ENCODE results near the gene GNAI1. TPM values are rescaled to one million over a fixed set of nuclear protein-coding genes. Genes with fewer than 3 reads are reported as not detected.

The GNAI1 gene
- total RNA-seq, 2 experiments from 2014 or later = not detected

DNA sequence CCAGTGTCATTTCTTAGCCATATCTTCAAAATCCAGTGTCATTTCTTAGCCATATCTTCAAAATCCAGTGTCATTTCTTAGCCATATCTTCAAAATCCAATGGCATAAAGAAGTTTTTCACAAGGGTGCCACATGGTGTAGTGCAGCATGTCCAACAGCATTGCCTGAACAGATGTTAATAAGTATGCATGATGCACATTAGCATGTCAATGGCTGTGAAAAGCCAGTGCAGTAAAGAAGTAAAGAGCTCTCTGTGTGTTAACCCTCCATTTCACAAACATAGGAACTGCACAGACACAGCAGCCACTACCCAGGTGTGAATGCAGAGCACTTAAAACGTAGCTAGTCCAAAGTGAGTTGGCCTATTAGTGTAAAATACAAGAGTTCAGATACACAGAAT, 89.8 kb downstream of the GNAI1 start:
- H3K36me3 Mint-ChIP-seq (ENCODE audit: low read depth) = no peaks in the 10 kb centered on the region
- ChIA-PET POLR2A (no interaction called here), CTCF (no interaction called here)
- H3K4me1 Mint-ChIP-seq (ENCODE audit: low read depth) = no peaks in the 10 kb centered on the region
- H3K27me3 Mint-ChIP-seq (ENCODE audit: low read depth) = no peaks in the 10 kb centered on the region
- no peak for ATAC-seq
- H3K27ac Mint-ChIP-seq = no peak overlapping the region
- H3K9me3 Mint-ChIP-seq (ENCODE audit: insufficient read depth) = no peaks in the 10 kb centered on the region
- H3K4me3 Mint-ChIP-seq = no peak overlapping the region
- DNase-seq = no peak

DNA sequence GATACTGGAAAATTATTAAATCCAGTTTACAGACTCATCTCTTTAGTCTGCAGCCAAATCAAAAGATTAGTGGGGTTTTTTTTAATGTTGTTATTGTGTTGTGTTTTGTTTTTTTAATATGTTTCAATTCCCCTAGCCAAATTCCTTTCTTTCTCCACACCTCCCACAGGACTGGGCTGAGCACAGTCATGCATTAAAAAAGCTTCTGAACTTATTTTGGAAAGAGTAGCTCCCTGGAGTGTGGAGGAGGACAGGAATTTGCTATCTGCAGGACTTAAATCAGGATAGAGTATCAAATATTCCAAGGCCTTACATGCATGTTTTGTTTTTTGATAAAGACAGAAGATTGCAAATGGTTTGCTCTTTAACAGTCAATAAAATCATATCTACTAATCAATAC, 90.7 kb downstream of the GNAI1 start:
- Mint-ChIP-seq H3K27ac (no peak overlapping the region), H3K4me1 (ENCODE audit: low read depth) (no peaks in the 10 kb centered on the region), H3K36me3 (ENCODE audit: low read depth) (no peaks in the 10 kb centered on the region), H3K27me3 (ENCODE audit: low read depth) (no peaks in the 10 kb centered on the region), H3K9me3 (ENCODE audit: insufficient read depth) (no peaks in the 10 kb centered on the region), H3K4me3 (no peak overlapping the region)
- ChIA-PET POLR2A (no interaction called here), CTCF (no interaction called here)
- no peak for ATAC-seq
- no peak for DNase-seq

DNA sequence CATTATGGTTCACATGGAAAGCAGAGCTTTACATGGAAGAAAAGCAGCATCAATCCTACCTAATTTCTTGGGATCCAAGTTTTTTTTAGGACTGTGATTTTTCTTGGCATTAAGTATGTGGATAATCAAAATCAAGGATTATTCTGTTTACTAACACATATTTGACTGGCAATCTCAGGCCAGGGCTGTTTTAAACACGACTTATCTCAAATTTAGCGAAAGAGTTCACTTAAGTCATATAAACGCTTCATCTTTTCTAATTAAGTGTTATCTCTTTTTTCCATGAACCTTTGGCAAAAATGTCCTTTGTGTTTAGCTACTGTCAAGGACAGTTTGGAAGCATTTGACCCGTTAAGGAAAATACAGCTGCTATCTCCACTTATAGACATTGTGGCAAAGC, 92.0 kb downstream of the GNAI1 start:
- ChIA-PET CTCF (no interaction called here), POLR2A (no interaction called here)
- H3K9me3 Mint-ChIP-seq (ENCODE audit: insufficient read depth) = no peaks in the 10 kb centered on the region
- H3K4me1 Mint-ChIP-seq (ENCODE audit: low read depth) = no peaks in the 10 kb centered on the region
- ATAC-seq (no peak), DNase-seq (no peak)
- H3K4me3 Mint-ChIP-seq = no peak overlapping the region
- no peak overlapping the region for H3K27ac Mint-ChIP-seq
- no peaks in the 10 kb centered on the region for H3K36me3 Mint-ChIP-seq (ENCODE audit: low read depth)
- H3K27me3 Mint-ChIP-seq (ENCODE audit: low read depth) = no peaks in the 10 kb centered on the region

DNA sequence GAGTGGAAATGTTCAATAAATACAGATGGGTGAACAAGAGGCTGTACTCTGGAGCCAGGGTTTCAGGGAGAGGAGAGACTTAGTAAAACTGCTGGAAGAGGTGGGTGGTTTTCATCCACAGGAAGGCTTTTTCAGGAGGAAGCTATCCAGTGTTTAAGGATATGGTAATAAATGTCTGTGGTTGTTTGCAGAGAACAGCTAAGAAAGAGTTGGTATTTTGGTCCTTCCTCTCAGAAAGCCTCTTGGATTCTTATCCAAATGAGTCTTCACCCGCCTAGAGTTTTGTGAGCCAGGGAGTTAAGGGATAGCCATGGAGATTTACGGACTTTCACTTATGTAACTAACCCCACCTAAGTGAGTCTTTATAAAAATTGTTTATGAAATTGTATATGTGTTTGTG, 95.7 kb downstream of the GNAI1 start:
- ChIA-PET POLR2A (interaction anchor here (0.6 kb wide), 1 partner anchor 802 kb away, joined by 3 read pairs; no protein-coding TSS in a partner anchor), CTCF (no interaction called here)
- H3K36me3 Mint-ChIP-seq (ENCODE audit: low read depth) = no peaks in the 10 kb centered on the region
- H3K4me3 Mint-ChIP-seq = no peak overlapping the region
- no peaks in the 10 kb centered on the region for H3K4me1 Mint-ChIP-seq (ENCODE audit: low read depth)
- no peak for ATAC-seq
- no peak for DNase-seq
- H3K27me3 Mint-ChIP-seq (ENCODE audit: low read depth) = no peaks in the 10 kb centered on the region
- H3K27ac Mint-ChIP-seq = no peak overlapping the region
- no peaks in the 10 kb centered on the region for H3K9me3 Mint-ChIP-seq (ENCODE audit: insufficient read depth)

DNA sequence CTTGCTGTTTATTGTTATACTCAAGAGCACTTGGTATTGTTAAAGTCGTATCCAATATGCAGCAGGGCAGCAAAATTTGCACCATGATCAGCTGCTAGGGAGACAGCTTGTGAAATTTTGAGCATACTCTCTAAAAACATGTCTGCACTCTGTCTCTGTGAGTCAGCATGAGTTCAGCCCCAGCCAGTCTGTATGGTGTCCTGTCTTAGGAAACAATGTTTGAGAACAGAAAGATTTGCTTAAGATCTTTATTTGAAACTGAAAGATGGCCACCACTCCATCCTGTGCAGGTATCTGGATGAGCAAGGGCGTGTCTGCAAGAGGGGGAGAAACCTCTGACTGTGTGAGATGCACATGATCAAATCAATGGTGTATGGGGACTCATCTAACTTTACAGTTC, 97.1 kb downstream of the GNAI1 start:
- POLR2A ChIA-PET = no interaction called here
- CTCF ChIA-PET = no interaction called here
- Mint-ChIP-seq H3K27me3 (ENCODE audit: low read depth) (no peaks in the 10 kb centered on the region), H3K4me1 (ENCODE audit: low read depth) (no peaks in the 10 kb centered on the region), H3K36me3 (ENCODE audit: low read depth) (no peaks in the 10 kb centered on the region), H3K4me3 (no peak overlapping the region), H3K27ac (no peak overlapping the region), H3K9me3 (ENCODE audit: insufficient read depth) (no peaks in the 10 kb centered on the region)
- DNase-seq (no peak), ATAC-seq (no peak)

DNA sequence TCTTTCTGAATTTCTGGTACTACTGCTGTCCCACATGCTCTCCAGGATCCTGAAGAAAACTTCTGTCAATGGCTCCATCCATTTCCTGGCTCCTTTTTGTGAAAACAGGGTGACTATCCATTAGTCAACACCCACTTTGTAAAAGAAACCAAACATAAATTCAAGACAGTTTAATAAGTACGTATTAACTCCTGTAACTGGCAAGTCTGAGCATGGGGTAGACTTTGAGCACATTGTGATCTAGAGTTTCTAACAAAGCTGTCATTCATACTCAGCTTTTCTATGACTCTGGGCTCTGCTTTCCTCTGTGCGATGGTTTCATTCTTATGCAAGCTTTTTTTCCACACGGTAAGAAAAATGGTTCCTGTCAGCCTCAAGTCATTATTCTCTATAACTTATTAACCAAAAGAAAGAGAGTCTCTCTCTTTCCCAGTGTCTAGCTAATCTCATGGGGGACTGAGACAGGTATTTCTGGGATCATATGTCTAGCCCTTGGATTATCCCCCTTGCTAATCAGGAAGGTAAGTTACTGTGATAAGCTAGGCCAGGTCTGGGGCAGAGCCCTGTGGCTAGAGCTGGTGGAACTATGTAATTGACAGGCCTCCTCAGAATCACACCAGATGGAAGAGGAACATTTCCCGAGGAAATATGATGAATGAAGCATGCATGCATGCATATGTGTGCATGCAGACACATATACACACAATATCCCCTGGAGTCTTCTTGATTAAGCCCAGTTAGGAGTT, 98.5 kb downstream of the GNAI1 start:
- H3K36me3 Mint-ChIP-seq (ENCODE audit: low read depth) = no peaks in the 10 kb centered on the region
- no peak overlapping the region for H3K4me3 Mint-ChIP-seq
- DNase-seq (no peak), ATAC-seq (no peak)
- ChIA-PET CTCF (no interaction called here), POLR2A (no interaction called here)
- H3K27me3 Mint-ChIP-seq (ENCODE audit: low read depth) = no peaks in the 10 kb centered on the region
- H3K9me3 Mint-ChIP-seq (ENCODE audit: insufficient read depth) = no peaks in the 10 kb centered on the region
- no peaks in the 10 kb centered on the region for H3K4me1 Mint-ChIP-seq (ENCODE audit: low read depth)
- no peak overlapping the region for H3K27ac Mint-ChIP-seq

DNA sequence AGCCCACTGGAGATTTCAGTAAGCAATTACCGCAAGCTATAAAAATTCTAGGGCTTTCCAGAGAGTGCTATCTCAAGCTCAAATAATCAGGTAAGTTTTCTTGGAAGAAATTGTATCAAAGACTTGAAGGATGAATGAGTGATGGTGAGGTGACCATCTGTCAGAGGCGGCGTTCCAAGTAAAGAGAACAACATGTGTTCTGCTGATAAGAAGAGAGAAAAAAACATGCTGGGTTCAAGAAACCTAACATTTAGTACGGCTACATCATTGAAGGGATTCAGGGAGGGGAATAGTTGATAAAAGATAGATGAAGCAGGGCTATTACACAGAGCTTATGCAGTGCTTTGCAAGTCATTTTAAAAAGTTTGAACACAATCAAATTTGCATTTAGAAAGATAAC, 100.7 kb downstream of the GNAI1 start:
- CTCF ChIA-PET = no interaction called here
- no peak for DNase-seq
- no peak for ATAC-seq
- POLR2A ChIA-PET = no interaction called here
- Mint-ChIP-seq H3K36me3 (ENCODE audit: low read depth) (no peaks in the 10 kb centered on the region), H3K4me3 (no peak overlapping the region), H3K27ac (no peak overlapping the region), H3K4me1 (ENCODE audit: low read depth) (no peaks in the 10 kb centered on the region), H3K9me3 (ENCODE audit: insufficient read depth) (no peaks in the 10 kb centered on the region), H3K27me3 (ENCODE audit: low read depth) (no peaks in the 10 kb centered on the region)

DNA sequence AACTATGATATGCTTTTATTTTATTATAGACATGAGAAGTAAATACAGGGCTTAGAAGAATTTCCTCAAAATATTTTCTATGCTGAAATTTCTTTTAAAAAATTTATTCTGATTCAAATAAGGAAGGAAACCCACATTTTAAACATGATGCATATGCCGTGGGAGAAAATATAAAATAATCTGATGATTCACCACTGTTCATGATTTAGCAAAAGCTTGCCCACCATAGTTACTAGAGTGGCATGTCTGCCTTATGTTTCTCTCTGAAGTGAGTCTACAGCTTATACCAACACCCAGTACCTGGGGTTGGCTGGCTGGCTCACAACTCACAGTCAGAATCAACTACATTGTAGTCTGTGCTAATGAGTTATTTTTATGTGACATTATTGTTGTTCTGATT, 102.0 kb downstream of the GNAI1 start:
- CTCF ChIA-PET = no interaction called here
- no peak overlapping the region for H3K4me3 Mint-ChIP-seq
- ATAC-seq (no peak), DNase-seq (no peak)
- POLR2A ChIA-PET = no interaction called here
- no peaks in the 10 kb centered on the region for H3K36me3 Mint-ChIP-seq (ENCODE audit: low read depth)
- no peaks in the 10 kb centered on the region for H3K27me3 Mint-ChIP-seq (ENCODE audit: low read depth)
- H3K4me1 Mint-ChIP-seq (ENCODE audit: low read depth) = no peaks in the 10 kb centered on the region
- H3K9me3 Mint-ChIP-seq (ENCODE audit: insufficient read depth) = no peaks in the 10 kb centered on the region
- H3K27ac Mint-ChIP-seq = no peak overlapping the region

DNA sequence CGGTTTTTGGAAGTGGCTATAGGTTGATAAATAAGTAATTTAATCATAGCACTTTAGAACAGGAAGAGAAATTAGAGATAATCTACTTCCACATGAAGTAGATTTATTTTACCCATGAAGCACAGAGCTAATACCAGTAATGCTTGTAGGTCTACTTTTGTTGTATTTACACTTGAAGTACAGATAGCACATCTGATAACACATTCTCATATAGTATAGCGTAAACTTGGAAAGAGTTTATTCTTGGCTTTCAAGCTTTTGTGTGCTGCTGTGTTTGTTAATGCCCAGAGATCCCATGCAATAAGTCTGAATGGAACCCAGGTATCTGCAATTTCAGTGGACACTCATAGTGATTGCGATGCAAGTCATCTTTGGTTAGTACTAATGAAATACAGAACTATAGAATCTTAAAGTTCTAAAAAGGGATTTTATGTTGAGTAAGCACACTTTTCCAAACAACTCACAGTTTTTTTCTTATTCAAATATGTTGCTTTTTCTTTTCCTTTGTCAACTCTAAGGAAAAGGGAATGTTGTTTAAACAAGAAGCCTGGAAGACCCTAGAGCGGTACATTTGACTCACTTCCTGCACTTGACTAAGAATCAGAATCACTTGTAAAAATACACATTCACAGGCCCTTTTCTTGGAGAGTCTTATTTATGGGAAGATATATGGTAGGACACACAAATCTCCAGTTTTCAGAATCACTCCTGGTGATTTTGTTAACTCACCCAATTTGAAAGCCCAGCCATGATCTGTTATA, 105.8 kb downstream of the GNAI1 start:
- H3K9me3 Mint-ChIP-seq (ENCODE audit: insufficient read depth) = no peaks in the 10 kb centered on the region
- CTCF ChIA-PET = no interaction called here
- H3K36me3 Mint-ChIP-seq (ENCODE audit: low read depth) = no peaks in the 10 kb centered on the region
- DNase-seq = no peak
- no peaks in the 10 kb centered on the region for H3K4me1 Mint-ChIP-seq (ENCODE audit: low read depth)
- POLR2A ChIA-PET = no interaction called here
- no peak overlapping the region for H3K4me3 Mint-ChIP-seq
- no peak for ATAC-seq
- H3K27ac Mint-ChIP-seq = no peak overlapping the region
- peaks cover 2% of the 10 kb centered on the region for H3K27me3 Mint-ChIP-seq (ENCODE audit: low read depth)

DNA sequence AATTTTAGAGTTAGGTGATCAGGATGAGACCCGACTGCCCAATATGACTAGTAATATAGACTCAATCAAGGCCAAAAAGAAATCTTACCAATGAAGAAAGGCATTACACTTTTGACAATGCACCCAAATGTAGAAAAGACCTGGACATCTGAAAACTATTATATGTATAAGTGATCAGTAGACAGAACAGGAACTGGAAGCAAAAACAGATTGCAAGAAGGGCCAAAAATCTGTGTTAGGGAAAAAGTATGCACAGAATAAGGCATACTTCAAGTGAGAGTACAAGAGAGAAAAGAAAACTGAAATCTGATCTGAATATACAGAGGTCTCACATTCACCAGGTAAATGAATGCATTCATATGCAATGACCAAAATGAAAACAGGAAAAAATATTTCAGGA, 107.0 kb downstream of the GNAI1 start:
- DNase-seq (no peak), ATAC-seq (no peak)
- ChIA-PET POLR2A (no interaction called here), CTCF (interaction anchor here (0.7 kb wide), 1 partner anchor 1768 kb away, joined by 3 read pairs; no protein-coding TSS in a partner anchor)
- H3K27me3 Mint-ChIP-seq (ENCODE audit: low read depth) = peaks cover 2% of the 10 kb centered on the region
- H3K9me3 Mint-ChIP-seq (ENCODE audit: insufficient read depth) = no peaks in the 10 kb centered on the region
- H3K36me3 Mint-ChIP-seq (ENCODE audit: low read depth) = no peaks in the 10 kb centered on the region
- H3K27ac Mint-ChIP-seq = no peak overlapping the region
- H3K4me1 Mint-ChIP-seq (ENCODE audit: low read depth) = no peaks in the 10 kb centered on the region
- H3K4me3 Mint-ChIP-seq = no peak overlapping the region

DNA sequence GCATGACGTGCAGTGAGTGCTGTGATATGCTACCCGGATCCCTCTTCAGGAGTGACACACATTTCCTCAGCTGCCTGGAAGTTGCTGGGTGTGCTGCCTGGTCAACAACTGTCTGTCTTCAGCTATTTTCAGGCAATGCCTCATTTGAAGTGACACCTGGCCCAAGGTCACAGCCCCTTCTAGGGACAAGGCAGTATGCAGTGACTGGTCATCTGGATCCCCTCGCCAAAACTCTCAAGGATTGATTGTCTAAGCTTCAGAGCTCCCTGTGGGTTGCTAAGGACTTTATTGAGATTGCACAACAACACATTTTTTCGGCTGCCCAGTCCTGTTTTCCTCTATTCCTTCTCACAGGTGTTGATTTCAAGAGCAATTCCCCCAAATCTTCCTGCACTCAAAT, 108.8 kb downstream of the GNAI1 start:
- H3K9me3 Mint-ChIP-seq (ENCODE audit: insufficient read depth) = no peaks in the 10 kb centered on the region
- no peaks in the 10 kb centered on the region for H3K4me1 Mint-ChIP-seq (ENCODE audit: low read depth)
- no peak for ATAC-seq
- peaks cover 2% of the 10 kb centered on the region for H3K27me3 Mint-ChIP-seq (ENCODE audit: low read depth)
- no peak overlapping the region for H3K4me3 Mint-ChIP-seq
- H3K27ac Mint-ChIP-seq = no peak overlapping the region
- no peaks in the 10 kb centered on the region for H3K36me3 Mint-ChIP-seq (ENCODE audit: low read depth)
- CTCF ChIA-PET = no interaction called here
- POLR2A ChIA-PET = no interaction called here
- no peak for DNase-seq

DNA sequence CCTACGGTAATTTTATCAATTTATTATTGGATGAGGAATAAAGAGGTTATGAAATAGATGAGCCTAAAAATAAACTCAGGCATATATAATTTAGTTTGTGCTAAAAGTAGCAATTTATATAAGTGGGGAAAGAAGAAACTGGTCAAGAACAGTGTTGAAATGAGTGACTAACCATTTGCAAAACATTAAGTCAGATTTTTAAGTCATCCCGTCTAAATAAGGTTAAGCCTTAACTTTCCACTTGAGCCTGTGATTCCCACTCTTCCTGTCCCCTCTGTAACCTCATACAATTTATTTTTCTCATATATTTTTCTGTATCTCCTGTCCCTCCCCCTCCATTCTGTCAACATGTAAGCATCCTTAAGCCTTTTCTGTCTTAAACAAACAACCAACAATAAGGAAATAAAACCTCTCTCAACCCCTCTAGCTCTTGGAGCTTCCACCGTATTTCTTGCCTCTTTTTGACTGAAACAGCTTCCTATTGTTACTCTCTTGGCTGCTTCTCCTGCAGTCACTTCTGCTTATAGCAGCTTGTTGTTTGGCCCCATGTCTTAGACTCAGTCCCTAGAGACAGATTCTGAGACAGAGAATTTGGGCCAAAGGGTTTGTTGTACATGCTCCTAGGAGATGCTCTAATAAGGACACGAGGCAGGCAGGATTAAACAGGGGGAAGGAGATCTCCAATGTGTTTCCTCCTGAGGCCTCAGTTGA, 109.7 kb downstream of the GNAI1 start:
- H3K27ac Mint-ChIP-seq = no peak overlapping the region
- DNase-seq (no peak), ATAC-seq (no peak)
- no peaks in the 10 kb centered on the region for H3K4me1 Mint-ChIP-seq (ENCODE audit: low read depth)
- H3K4me3 Mint-ChIP-seq = no peak overlapping the region
- no peaks in the 10 kb centered on the region for H3K9me3 Mint-ChIP-seq (ENCODE audit: insufficient read depth)
- H3K36me3 Mint-ChIP-seq (ENCODE audit: low read depth) = no peaks in the 10 kb centered on the region
- POLR2A ChIA-PET = no interaction called here
- H3K27me3 Mint-ChIP-seq (ENCODE audit: low read depth) = peaks cover 2% of the 10 kb centered on the region
- CTCF ChIA-PET = no interaction called here

Data from activated CD8-positive, alpha-beta T cell treated with anti-CD3 and anti-CD28 coated beads, Interleukin-2, amount 10 ng/mL, durations not matched to agents 7 days and 5 days (primary cell).